A673 (cell line): ENCODE results near the gene PHF19.

Source experiments
- EZH2 ChIP-seq: fragments of 200-600 bp; sonication (generic); IDR thresholded peaks from 2 replicates; pipeline ENCODE4 v1.6.1; 2017; ENCODE audit warnings: borderline replicate concordance, low read depth, mild to moderate bottlenecking, mixed read lengths, antibody characterized with exemption, low read length; ENCODE audit not compliant: poor library complexity, severe bottlenecking
- TF ChIP-seq, protein P1 (sequence below): fragments of 300-800, 200-600 bp; sonication (generic); conservative IDR thresholded peaks from 2 replicates; pipeline ENCODE4 v1.5.1; 2017; ENCODE audit warnings: low read depth, mild to moderate bottlenecking, antibody characterized with exemption, low read length, moderate library complexity, mixed read lengths

- TF ChIP-seq, protein P1, sequence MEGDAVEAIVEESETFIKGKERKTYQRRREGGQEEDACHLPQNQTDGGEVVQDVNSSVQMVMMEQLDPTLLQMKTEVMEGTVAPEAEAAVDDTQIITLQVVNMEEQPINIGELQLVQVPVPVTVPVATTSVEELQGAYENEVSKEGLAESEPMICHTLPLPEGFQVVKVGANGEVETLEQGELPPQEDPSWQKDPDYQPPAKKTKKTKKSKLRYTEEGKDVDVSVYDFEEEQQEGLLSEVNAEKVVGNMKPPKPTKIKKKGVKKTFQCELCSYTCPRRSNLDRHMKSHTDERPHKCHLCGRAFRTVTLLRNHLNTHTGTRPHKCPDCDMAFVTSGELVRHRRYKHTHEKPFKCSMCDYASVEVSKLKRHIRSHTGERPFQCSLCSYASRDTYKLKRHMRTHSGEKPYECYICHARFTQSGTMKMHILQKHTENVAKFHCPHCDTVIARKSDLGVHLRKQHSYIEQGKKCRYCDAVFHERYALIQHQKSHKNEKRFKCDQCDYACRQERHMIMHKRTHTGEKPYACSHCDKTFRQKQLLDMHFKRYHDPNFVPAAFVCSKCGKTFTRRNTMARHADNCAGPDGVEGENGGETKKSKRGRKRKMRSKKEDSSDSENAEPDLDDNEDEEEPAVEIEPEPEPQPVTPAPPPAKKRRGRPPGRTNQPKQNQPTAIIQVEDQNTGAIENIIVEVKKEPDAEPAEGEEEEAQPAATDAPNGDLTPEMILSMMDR = no peak
- TF ChIP-seq EZH2 = no peak
Observed at GRCh38 chr9:120899490-120900068, 22.6 kb upstream of the PHF19 start.
